ENCODE data around the gene FMO1.
"Not testable (repeated sequence)": the region's sequence is repeated elsewhere in the genome, so short reads cannot be mapped to it uniquely, and the experiment has no call there.

Gene FMO1

DNA sequence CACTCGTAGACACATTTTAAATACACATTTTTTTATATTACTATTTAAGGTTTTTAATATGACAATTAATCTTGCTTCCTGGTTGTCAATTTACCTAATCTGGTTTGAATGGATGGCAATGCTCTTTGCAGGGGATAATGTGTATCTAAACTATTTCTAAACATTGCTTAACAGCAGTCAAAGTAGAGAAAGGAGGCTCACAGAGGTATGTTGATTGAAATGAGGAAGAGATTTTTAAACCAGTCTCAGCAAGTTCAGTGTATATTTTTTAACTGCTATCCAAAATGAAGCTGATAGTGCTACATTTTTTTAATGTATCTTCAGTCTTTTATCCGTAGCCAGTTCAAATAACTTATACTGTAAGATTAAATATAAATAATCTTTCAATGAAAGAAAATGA, 17.4 kb downstream of the FMO1 start:
- in situ Hi-C loops (cut with HindIII; ENCODE audit: low pct_unique_long_range_greater_than_20kb, low sequenced_read_pairs): no loop called here

DNA sequence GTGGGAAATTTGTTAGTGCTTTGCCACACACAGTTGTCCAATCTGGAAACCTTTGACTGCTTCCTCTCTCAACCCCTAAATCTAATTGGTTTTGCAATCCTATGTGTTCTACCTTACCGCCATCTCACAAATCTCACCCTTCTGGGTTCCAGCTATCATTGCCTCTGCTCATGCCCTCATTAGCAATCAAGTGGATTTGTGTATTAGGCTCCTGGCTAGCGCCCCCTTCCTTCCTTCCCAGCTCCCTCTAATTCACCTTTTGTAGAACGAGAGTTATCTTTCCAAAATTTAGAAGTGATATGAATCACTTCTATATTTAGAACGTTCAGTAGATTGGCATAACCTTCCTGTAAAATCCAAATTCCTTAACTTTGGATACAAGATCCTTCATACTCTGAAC, 18.6 kb downstream of the FMO1 start:
- DNase-seq (ENCODE audit: low read depth in 1 of 2, low spot score in 1 of 2): no peak
- in situ Hi-C loops (cut with HindIII; ENCODE audit: low pct_unique_long_range_greater_than_20kb, low sequenced_read_pairs): no loop called here
- no peak for TF ChIP-seq JUND (IDR thresholded peaks at IDR 0.05; ENCODE audit: low read depth)

More for the DNA sequence above, 17.4 kb downstream of the FMO1 start:
- no peak for DNase-seq (ENCODE audit: low read depth in 1 of 2, low spot score in 1 of 2)
- TF ChIP-seq JUND (IDR thresholded peaks at IDR 0.05; ENCODE audit: low read depth): no peak

DNA sequence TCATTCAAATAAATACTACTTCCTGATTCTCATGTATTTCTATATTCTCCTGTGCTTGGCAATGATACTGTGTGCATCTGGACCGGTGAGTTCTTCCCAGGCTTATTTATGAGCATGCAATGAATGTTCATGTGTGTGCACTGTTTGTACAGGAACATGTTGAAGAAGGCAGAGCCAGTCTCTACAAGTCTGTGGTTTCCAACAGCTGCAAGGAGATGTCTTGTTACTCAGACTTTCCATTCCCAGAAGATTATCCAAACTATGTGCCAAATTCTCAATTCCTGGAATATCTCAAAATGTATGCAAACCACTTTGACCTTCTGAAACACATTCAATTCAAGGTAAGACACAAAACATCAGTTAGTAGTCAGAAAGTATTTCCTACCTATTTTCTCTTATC, 19.1 kb downstream of the FMO1 start:
- no peak for DNase-seq (ENCODE audit: low read depth in 1 of 2, low spot score in 1 of 2)
- in situ Hi-C loops (cut with HindIII; ENCODE audit: low pct_unique_long_range_greater_than_20kb, low sequenced_read_pairs): no loop called here
- TF ChIP-seq JUND (IDR thresholded peaks at IDR 0.05; ENCODE audit: low read depth): no peak

DNA sequence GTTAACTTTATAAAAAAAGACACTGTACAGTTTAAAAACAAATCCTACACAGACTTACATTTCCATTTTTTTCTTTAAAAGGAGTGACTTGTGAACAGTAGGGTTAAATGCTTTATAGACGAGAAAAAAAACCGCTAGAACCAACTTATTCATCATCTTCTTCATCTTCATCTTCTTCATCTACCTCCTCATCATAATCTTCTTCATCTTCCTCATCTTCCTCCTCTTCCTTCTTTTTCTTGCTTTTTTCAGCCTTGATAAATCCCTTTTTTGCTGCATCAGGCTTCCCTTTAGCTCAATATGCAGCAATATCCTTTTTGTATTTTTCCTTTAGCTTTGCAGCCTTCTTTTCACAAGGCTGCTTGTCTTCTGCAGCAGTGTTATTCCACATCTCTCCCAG, 22.5 kb downstream of the FMO1 start:
- in situ Hi-C loops (cut with HindIII; ENCODE audit: low pct_unique_long_range_greater_than_20kb, low sequenced_read_pairs): no loop called here
- no peak for TF ChIP-seq JUND (IDR thresholded peaks at IDR 0.05; ENCODE audit: low read depth)
- no peak for DNase-seq (ENCODE audit: low read depth in 1 of 2, low spot score in 1 of 2)

DNA sequence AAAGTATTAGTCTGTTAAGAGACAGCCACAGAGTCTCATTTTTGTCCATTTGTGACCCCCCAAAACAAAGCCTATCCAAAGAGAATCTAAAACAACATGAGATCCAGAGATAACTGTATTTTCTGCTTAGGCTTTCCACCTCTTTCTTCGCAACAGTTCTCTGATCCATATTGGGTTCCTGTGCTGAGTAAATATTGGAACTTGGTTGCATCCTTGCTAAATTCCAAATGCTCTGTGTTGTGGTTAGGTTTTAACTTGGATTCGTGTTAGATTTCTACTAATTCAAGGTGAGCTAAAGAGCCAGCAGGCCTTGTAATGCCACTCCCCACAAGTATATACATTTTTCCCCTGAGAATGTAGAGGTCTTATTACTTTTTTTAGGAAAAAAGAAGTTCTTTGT, 29.2 kb downstream of the FMO1 start:
- in situ Hi-C loops (cut with HindIII; ENCODE audit: low pct_unique_long_range_greater_than_20kb, low sequenced_read_pairs): no loop called here
- no peak for TF ChIP-seq JUND (IDR thresholded peaks at IDR 0.05; ENCODE audit: low read depth)
- no peak for DNase-seq (ENCODE audit: low read depth in 1 of 2, low spot score in 1 of 2)

DNA sequence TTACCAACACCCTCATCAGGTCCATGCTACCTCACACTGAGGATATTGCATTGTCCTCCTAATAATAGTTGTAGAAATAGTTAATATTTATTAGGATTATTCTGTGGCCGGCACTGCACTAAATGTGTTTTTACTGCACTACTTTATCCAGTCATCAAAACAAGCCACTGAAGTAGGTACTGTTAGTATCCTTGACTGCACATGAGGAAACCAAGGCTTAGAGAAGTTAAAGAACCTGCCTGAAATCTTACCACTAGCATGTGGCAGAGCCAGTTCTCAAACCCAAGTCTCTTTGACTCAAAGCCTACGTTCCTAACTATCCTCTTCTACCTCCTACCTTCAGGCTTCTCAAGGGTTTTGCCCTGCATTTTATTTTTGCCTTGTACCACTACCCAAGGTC, 30.9 kb downstream of the FMO1 start:
- TF ChIP-seq JUND (IDR thresholded peaks at IDR 0.05; ENCODE audit: low read depth): no peak
- no peak for DNase-seq (ENCODE audit: low read depth in 1 of 2, low spot score in 1 of 2)
- in situ Hi-C loops (cut with HindIII; ENCODE audit: low pct_unique_long_range_greater_than_20kb, low sequenced_read_pairs): no loop called here

DNA sequence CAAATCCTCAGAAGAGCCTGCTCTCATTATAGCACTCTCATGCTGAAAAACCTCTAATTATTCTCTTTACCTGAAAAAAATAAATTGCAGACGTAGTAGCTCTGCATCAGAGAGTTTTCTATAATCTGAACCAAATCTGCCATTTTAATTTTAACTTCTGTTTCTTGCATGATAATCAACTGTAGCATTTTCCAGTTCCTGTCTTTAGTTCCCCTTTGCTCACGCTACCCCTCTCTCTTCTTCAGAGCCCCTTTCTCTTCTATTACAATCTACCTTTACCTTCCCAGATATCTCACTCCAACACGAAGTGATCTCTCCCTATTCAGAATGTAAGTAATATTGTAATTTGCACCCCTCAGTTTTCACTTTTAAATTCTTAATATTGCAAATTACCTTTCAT, 31.4 kb downstream of the FMO1 start:
- no peak for TF ChIP-seq JUND (IDR thresholded peaks at IDR 0.05; ENCODE audit: low read depth)
- DNase-seq (ENCODE audit: low read depth in 1 of 2, low spot score in 1 of 2): no peak

DNA sequence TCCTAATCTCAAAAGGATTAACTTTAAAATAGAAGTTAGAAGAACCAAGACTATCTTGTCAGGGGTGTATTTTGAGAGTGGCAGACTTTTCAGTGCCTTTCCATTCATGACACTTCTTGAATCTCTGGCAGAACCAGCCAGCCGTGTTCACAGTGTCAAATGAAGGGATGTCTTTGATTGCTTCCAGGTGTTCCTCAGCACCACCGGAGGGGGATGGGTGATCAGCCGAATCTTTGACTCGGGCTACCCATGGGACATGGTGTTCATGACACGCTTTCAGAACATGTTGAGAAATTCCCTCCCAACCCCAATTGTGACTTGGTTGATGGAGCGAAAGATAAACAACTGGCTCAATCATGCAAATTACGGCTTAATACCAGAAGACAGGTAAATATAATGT, 32.3 kb downstream of the FMO1 start:
- in situ Hi-C loops (cut with HindIII; ENCODE audit: low pct_unique_long_range_greater_than_20kb, low sequenced_read_pairs): no loop called here
- no peak for DNase-seq (ENCODE audit: low read depth in 1 of 2, low spot score in 1 of 2)
- TF ChIP-seq JUND (IDR thresholded peaks at IDR 0.05; ENCODE audit: low read depth): no peak

More for the DNA sequence above, 31.4 kb downstream of the FMO1 start:
- in situ Hi-C loops (cut with HindIII; ENCODE audit: low pct_unique_long_range_greater_than_20kb, low sequenced_read_pairs): no loop called here

DNA sequence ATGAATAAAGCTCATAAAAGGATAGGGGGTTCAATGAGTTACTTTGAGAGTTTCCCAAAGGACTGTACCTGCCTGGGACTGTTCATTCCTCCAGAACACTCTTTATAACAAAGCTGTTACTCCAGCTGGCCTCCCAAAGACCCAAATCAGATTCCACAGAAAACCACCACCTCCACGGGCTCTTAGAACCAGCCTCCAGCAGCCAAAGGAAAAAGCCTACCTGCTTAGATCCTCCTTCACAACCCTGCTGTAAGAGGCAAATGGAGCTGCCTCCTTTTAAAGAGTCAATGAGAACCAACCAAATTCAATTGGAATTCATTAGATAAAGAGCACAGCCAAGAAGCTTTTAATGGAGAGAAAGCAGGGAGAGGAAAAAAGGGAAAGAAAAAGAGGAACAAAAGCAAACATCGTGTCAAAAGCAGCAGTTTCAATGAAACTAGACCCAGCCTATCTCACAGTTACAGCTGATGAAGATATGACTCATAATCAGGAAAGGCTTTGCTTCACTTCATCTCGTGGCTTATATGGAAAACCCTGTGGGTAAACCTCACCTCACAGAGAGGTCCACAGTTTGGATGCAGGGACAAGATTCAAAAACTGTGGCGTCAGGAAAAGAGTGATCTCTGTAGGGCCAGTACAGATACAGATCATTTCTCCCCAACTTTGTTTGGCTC, 37.9 kb downstream of the FMO1 start:
- in situ Hi-C loops (cut with HindIII; ENCODE audit: low pct_unique_long_range_greater_than_20kb, low sequenced_read_pairs): no loop called here
- DNase-seq (ENCODE audit: low read depth in 1 of 2, low spot score in 1 of 2): no peak
- no peak for TF ChIP-seq JUND (IDR thresholded peaks at IDR 0.05; ENCODE audit: low read depth)

DNA sequence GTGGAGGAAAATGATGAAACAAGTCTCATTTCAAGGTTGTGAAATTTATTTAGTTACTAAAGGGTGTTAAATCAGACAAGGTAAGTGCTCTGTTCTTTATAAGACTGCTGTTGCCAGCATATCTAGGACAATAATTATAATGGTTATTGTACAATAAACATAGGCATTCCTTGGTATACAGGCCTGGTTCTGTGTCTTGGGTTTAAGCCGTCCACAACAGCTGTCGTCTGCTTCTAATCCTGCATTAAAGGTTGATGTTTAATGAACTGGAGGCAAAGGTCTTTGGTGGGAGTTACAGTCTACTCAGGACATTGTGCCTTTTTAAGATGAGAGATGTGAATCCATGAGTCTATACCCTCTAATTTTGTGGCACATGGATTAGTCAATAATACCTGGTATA, 42.3 kb downstream of the FMO1 start:
- no peak for DNase-seq (ENCODE audit: low read depth in 1 of 2, low spot score in 1 of 2)
- no peak for TF ChIP-seq JUND (IDR thresholded peaks at IDR 0.05; ENCODE audit: low read depth)
- in situ Hi-C loops (cut with HindIII; ENCODE audit: low pct_unique_long_range_greater_than_20kb, low sequenced_read_pairs): no loop called here

DNA sequence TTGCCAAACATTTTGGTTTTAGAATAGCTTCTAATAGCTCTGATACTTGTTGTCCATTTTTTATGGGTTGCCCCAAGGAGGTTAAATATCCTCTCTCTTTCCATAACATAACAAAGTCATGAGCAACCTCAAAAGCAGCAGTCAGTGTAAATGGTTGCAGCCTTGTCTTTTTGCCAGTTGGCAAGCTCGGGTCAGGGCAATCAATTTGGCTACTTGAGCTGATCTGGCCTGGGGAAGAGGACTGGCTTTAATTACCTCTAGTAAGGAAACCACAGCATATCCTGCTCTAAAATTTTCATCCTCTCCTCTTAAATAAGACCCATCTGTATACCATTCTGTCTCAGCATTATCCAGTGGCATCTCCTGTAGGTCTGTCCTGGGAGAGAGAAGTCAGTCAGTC, 44.5 kb downstream of the FMO1 start:
- TF ChIP-seq JUND (IDR thresholded peaks at IDR 0.05; ENCODE audit: low read depth): no peak
- no peak for DNase-seq (ENCODE audit: low read depth in 1 of 2, low spot score in 1 of 2)
- in situ Hi-C loops (cut with HindIII; ENCODE audit: low pct_unique_long_range_greater_than_20kb, low sequenced_read_pairs): no loop called here

DNA sequence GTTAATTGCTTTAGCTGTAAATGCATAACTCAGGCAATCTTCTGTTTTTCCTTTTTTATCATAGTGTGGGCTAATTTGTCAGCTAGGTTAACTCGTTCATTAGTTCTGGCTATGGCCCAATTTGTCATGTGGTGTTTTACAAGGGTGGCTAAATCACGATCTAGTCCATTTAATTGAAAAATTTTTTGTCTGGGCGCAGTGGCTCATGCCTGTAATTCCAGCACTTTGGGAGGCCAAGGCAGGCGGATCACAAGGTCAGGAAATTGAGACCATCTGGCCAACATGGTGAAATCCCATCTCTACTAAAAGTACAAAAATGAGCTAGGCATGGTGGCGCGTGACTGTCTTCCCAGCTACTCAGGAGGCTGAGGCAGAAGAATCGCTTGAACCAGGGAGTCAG, 47.1 kb downstream of the FMO1 start:
- in situ Hi-C loops (cut with HindIII; ENCODE audit: low pct_unique_long_range_greater_than_20kb, low sequenced_read_pairs); DNase-seq (ENCODE audit: low read depth in 1 of 2, low spot score in 1 of 2): not testable (repeated sequence)

DNA sequence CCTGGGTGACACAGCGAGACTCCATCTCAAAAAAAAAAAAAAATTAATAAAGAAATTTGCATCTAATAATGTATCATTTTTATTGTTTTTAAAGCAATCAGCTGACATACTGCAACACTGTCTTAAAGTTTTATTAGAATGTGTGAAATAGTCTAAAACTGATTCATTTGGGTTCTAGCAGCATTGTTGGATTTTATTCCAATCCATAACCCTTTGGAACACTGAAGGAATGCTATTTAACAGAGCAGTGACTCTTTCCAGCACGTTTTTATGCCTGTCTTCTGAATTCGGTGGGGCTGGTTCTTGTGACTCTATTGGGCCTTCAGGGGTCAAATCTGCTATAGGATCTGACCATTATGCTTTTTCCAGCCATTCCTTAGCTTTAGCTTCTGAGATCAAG, 47.5 kb downstream of the FMO1 start:
- no peak for TF ChIP-seq JUND (IDR thresholded peaks at IDR 0.05; ENCODE audit: low read depth)
- DNase-seq (ENCODE audit: low read depth in 1 of 2, low spot score in 1 of 2): no peak
- in situ Hi-C loops (cut with HindIII; ENCODE audit: low pct_unique_long_range_greater_than_20kb, low sequenced_read_pairs): no loop called here

DNA sequence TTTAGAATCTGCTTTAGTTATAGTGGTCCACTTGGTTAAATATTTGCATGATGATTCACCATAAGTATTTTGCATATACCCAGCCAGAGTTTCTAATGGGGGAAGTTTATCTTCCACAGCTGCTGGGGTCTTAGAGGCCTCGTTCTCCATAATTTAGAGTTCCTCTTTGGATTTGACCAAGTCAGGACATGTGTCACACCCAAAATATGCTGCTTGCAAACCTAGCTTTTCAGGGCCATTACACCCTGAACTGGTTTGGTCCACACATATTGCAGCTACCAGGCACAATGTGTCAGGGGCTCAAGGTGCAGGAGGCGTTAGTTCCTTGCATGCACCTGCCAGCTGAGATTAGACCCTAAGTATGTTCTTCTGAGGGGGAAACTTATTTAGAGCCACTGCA, 48.6 kb downstream of the FMO1 start:
- DNase-seq (ENCODE audit: low read depth in 1 of 2, low spot score in 1 of 2): no peak
- in situ Hi-C loops (cut with HindIII; ENCODE audit: low pct_unique_long_range_greater_than_20kb, low sequenced_read_pairs): no loop called here

More for the DNA sequence above, 48.6 kb downstream of the FMO1 start:
- TF ChIP-seq JUND (IDR thresholded peaks at IDR 0.05; ENCODE audit: low read depth): no peak
